HUES6 (cell line): ENCODE results near the gene ZNF805.
"Not testable (repeated sequence)": the region's sequence is repeated elsewhere in the genome, so short reads cannot be mapped to it uniquely, and the experiment has no call there.

Experiments used
- H3K27ac ChIP-seq: 2 replicates; pipeline ENCODE4 v1.7.0; 2013; ENCODE audit warnings: low read depth, mild to moderate bottlenecking, low read length, inconsistent platforms
- H3K27me3 ChIP-seq: 2 replicates; pipeline ENCODE4 v1.6.1; 2013; ENCODE audit warnings: low read length; ENCODE audit not compliant: control insufficient read depth, insufficient read depth
- H3K36me3 ChIP-seq: 2 replicates; pipeline ENCODE4 v1.6.1; 2013; ENCODE audit warnings: low read length; ENCODE audit not compliant: control insufficient read depth, insufficient read depth
- H3K4me1 ChIP-seq: 2 replicates; pipeline ENCODE4 v1.6.1; 2013; ENCODE audit warnings: low read length; ENCODE audit not compliant: control insufficient read depth, insufficient read depth
- H3K4me3 ChIP-seq: 2 replicates; pipeline ENCODE4 v1.5.1; 2013; ENCODE audit warnings: low read depth, low read length
- H3K9ac ChIP-seq: one replicate; pipeline ENCODE4 v1.6.1; 2013; ENCODE audit warnings: mild to moderate bottlenecking, low read length
- H3K9me3 ChIP-seq: 2 replicates; pipeline ENCODE4 v1.6.1; 2013; ENCODE audit warnings: low read depth, low read length; ENCODE audit not compliant: control insufficient read depth, insufficient read depth

ZNF805 gene

GRCh38 chr19:57269515-57270250 lies 29.3 kb downstream of the ZNF805 start:
- Histone ChIP-seq H3K9me3 (no peaks in the 10 kb centered on the region), H3K27ac (no peak overlapping the region), H3K27me3 (no peaks in the 10 kb centered on the region), H3K4me3 (no peak overlapping the region), H3K4me1 (peaks cover 8% of the 10 kb centered on the region; the same call in 1 of the 2 replicates), H3K36me3 (no peaks in the 10 kb centered on the region), H3K9ac (no peak overlapping the region)

GRCh38 chr19:57271280-57271679 lies 30.8 kb downstream of the ZNF805 start:
- Histone ChIP-seq H3K9ac (no peak overlapping the region), H3K4me3 (no peak overlapping the region), H3K9me3 (no peaks in the 10 kb centered on the region), H3K27me3 (no peaks in the 10 kb centered on the region), H3K27ac (no peak overlapping the region), H3K36me3 (no peaks in the 10 kb centered on the region), H3K4me1 (peaks cover 8% of the 10 kb centered on the region; the same call in 1 of the 2 replicates)

DNA sequence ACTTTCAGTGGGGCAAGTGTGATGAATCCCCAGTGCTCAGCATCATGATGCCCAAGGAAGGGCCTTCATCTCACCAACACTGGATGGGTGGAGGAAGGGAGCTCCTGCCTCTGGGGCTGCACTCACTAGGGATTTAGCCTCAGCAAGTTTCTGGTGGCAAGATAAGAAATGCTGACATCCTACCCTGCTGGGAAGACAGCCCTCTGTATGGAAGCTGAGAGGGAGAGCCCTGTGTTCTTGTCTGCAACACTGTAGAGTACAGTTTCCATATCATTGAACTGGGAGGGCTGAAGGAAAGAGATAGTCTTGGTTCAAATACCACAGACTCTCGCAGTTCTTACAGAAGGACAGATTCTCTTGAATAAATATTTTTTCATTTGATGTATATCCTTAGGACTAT lies 32.6 kb downstream of the ZNF805 start:
- H3K4me3 ChIP-seq, result no peak overlapping the region
- no peaks in the 10 kb centered on the region for H3K27me3 ChIP-seq
- H3K9me3 ChIP-seq, result no peaks in the 10 kb centered on the region
- no peaks in the 10 kb centered on the region for H3K36me3 ChIP-seq
- H3K9ac ChIP-seq, result no peak overlapping the region
- peaks cover 4% of the 10 kb centered on the region; the same call in 1 of the 2 replicates for H3K4me1 ChIP-seq
- no peak overlapping the region for H3K27ac ChIP-seq

GRCh38 chr19:57276430-57276829 lies 36.0 kb downstream of the ZNF805 start:
- Histone ChIP-seq H3K9me3 (no peaks in the 10 kb centered on the region), H3K9ac (no peak overlapping the region), H3K36me3 (peaks cover 6% of the 10 kb centered on the region; the same call in 1 of the 2 replicates), H3K4me1 (peaks cover 5% of the 10 kb centered on the region; the same call in 1 of the 2 replicates), H3K4me3 (no peak overlapping the region), H3K27ac (no peak overlapping the region), H3K27me3 (no peaks in the 10 kb centered on the region)

GRCh38 chr19:57278481-57278880 lies 38.0 kb downstream of the ZNF805 start:
- not testable (repeated sequence) for H3K9me3 ChIP-seq, H3K9ac ChIP-seq, H3K4me3 ChIP-seq, H3K27me3 ChIP-seq, H3K27ac ChIP-seq
- Histone ChIP-seq H3K4me1 (peaks cover 12% of the 10 kb centered on the region; the same call in 1 of the 2 replicates), H3K36me3 (peaks cover 18% of the 10 kb centered on the region)

DNA sequence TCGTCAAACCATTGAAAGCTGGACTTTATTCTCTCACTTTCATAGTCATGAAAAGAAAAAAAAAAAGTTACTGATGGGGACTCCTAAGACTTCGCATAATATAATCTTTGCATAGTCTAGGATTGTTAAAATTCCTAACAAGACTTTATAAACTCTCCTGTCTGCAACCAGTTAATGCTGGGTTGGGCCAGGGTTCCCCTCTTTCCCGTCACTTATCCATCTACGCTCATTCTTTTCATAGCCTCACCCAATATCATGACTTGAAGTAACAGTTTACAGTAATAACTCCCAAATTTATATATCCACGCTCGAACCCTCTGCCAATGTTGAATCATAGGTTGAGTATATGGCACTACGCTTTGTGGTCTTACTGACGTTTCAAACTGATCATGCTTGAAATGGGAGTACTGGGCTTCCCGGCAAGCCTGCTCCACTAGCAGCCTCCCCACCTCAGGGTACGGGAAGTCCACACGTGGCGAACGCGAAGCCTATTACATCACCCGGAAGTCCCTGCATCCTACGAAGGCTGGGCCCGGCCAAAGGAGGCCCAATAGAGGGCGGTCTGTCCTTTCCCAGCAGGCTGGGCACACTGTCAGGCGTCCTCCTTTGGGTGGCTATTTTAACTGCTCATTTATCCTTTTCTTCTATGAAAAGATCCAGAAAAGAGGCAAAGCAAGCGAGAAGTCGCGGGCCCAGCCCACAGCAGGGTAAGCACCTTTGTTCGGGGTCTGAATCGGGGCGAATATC lies 39.2 kb downstream of the ZNF805 start:
- peak overlapping the region; percentile 92 for H3K27ac ChIP-seq
- no peaks in the 10 kb centered on the region for H3K27me3 ChIP-seq
- H3K4me3 ChIP-seq, result peak overlapping the region; percentile 83
- no peaks in the 10 kb centered on the region for H3K9me3 ChIP-seq
- H3K36me3 ChIP-seq, result peaks cover 28% of the 10 kb centered on the region
- H3K9ac ChIP-seq, result peak overlapping the region; percentile 97
- peaks cover 12% of the 10 kb centered on the region; the same call in 1 of the 2 replicates for H3K4me1 ChIP-seq

GRCh38 chr19:57280165-57280961 lies 39.9 kb downstream of the ZNF805 start, which contains the start of gene ZNF460:
TSS of gene ZNF460 (plus strand) at chr19:57280485. CDS start at chr19:57280807, 322 bp downstream.
- H3K4me1 ChIP-seq, result peaks cover 12% of the 10 kb centered on the region; the same call in 1 of the 2 replicates
- H3K9me3 ChIP-seq, result no peaks in the 10 kb centered on the region
- H3K36me3 ChIP-seq, result peaks cover 36% of the 10 kb centered on the region
- peak within 1 kb of the TSS; percentile 92 for H3K27ac ChIP-seq
- H3K27me3 ChIP-seq, result no peaks in the 10 kb centered on the region
- peak within 1 kb of the TSS; percentile 97 for H3K9ac ChIP-seq
- peak within 1 kb of the TSS; percentile 83 for H3K4me3 ChIP-seq

- Histone ChIP-seq H3K36me3 (peaks cover 42% of the 10 kb centered on the region), H3K4me1 (peaks cover 12% of the 10 kb centered on the region; the same call in 1 of the 2 replicates), H3K9me3 (no peaks in the 10 kb centered on the region), H3K4me3 (peak overlapping the region; percentile 83), H3K27ac (peak overlapping the region; percentile 92), H3K9ac (peak overlapping the region; percentile 97), H3K27me3 (no peaks in the 10 kb centered on the region)
Observed at GRCh38 chr19:57280962-57281400, 40.5 kb downstream of the ZNF805 start.

GRCh38 chr19:57282011-57282643 lies 41.7 kb downstream of the ZNF805 start:
- Histone ChIP-seq H3K9ac (no peak overlapping the region), H3K9me3 (no peaks in the 10 kb centered on the region), H3K36me3 (peaks cover 52% of the 10 kb centered on the region), H3K27me3 (no peaks in the 10 kb centered on the region), H3K4me3 (peak overlapping the region; percentile 83), H3K4me1 (peaks cover 12% of the 10 kb centered on the region; the same call in 1 of the 2 replicates), H3K27ac (no peak overlapping the region)

- H3K4me1 ChIP-seq, result no peaks in the 10 kb centered on the region
- H3K9ac ChIP-seq, result no peak overlapping the region
- peaks cover 3% of the 10 kb centered on the region; the same call in 1 of the 2 replicates for H3K9me3 ChIP-seq
- H3K27ac ChIP-seq, result no peak overlapping the region
- H3K36me3 ChIP-seq, result peaks cover 95% of the 10 kb centered on the region
- H3K4me3 ChIP-seq, result no peak overlapping the region
- no peaks in the 10 kb centered on the region for H3K27me3 ChIP-seq
Observed at GRCh38 chr19:57288373-57288772, 47.9 kb downstream of the ZNF805 start.
